ENCODE data around the gene TUBA4A.
A peak's percentile ranks its signal among the peaks of the same experiment; 100 is the strongest.
"Not testable (repeated sequence)": the region's sequence is repeated elsewhere in the genome, so short reads cannot be mapped to it uniquely, and the experiment has no call there.

The TUBA4A gene

GRCh38 chr2:219269362-219270054 is 15.8 kb upstream of the TUBA4A start:
- no peak for DNase-seq (ENCODE audit: low read depth in 2 of 3, low spot score in 1 of 3)

GRCh38 chr2:219268294-219268693 is 14.6 kb upstream of the TUBA4A start:
- no peak for DNase-seq (ENCODE audit: low read depth in 2 of 3, low spot score in 1 of 3)

- DNase-seq (ENCODE audit: low read depth in 2 of 3, low spot score in 1 of 3): no peak
Observed at GRCh38 chr2:219266886-219267285, 13.2 kb upstream of the TUBA4A start.

- no peak for DNase-seq (ENCODE audit: low read depth in 2 of 3, low spot score in 1 of 3)
Observed at GRCh38 chr2:219266232-219266631, 12.5 kb upstream of the TUBA4A start.

GRCh38 chr2:219261024-219261855 is 7.5 kb upstream of the TUBA4A start:
- no peak for DNase-seq (ENCODE audit: low read depth in 2 of 3, low spot score in 1 of 3)

- not testable (repeated sequence) for DNase-seq (ENCODE audit: low read depth in 2 of 3, low spot score in 1 of 3)
Observed at GRCh38 chr2:219258942-219259341, 5.2 kb upstream of the TUBA4A start.

- DNase-seq (ENCODE audit: low read depth in 2 of 3, low spot score in 1 of 3): peak in 1 of 3 donors; percentile 34
Observed at GRCh38 chr2:219254590-219255201, 978 bp upstream of the TUBA4A start.

- DNase-seq (ENCODE audit: low read depth in 2 of 3, low spot score in 1 of 3): peak in 2 of 3 donors; percentile 32 to 40
Observed at GRCh38 chr2:219252900-219253752, 592 bp downstream of the TUBA4A start, which contains the start of gene TUBA4B. TSS of gene TUBA4B (plus strand) at chr2:219253243. CDS start at chr2:219253408, 165 bp downstream.

GRCh38 chr2:219252570-219252899 is 1.2 kb downstream of the TUBA4A start:
- DNase-seq (ENCODE audit: low read depth in 2 of 3, low spot score in 1 of 3): no peak

GRCh38 chr2:219252084-219252483 is 1.6 kb downstream of the TUBA4A start:
- DNase-seq (ENCODE audit: low read depth in 2 of 3, low spot score in 1 of 3): no peak

GRCh38 chr2:219251656-219252055 is 2.1 kb downstream of the TUBA4A start:
- DNase-seq (ENCODE audit: low read depth in 2 of 3, low spot score in 1 of 3): no peak

GRCh38 chr2:219250049-219250781 is 3.5 kb downstream of the TUBA4A start:
- no peak for DNase-seq (ENCODE audit: low read depth in 2 of 3, low spot score in 1 of 3)

GRCh38 chr2:219249203-219249980 is 4.3 kb downstream of the TUBA4A start:
- DNase-seq (ENCODE audit: low read depth in 2 of 3, low spot score in 1 of 3): peak in 1 of 3 donors; percentile 27

GRCh38 chr2:219248845-219249202 is 4.9 kb downstream of the TUBA4A start:
- no peak for DNase-seq (ENCODE audit: low read depth in 2 of 3, low spot score in 1 of 3)

GRCh38 chr2:219247678-219248642 is 5.8 kb downstream of the TUBA4A start:
- peak; percentile 34 to 54 (median 47) for DNase-seq (ENCODE audit: low read depth in 2 of 3, low spot score in 1 of 3)

GRCh38 chr2:219246559-219246958 is 7.2 kb downstream of the TUBA4A start:
- DNase-seq (ENCODE audit: low read depth in 2 of 3, low spot score in 1 of 3): no peak

GRCh38 chr2:219245899-219246230 is 7.9 kb downstream of the TUBA4A start:
- DNase-seq (ENCODE audit: low read depth in 2 of 3, low spot score in 1 of 3): no peak

GRCh38 chr2:219245148-219245898 is 8.4 kb downstream of the TUBA4A start, which contains the start of the genes GLB1L and STK16:
TSS of gene GLB1L (minus strand) at chr2:219245444. CDS start at chr2:219243573, 1,871 bp downstream.
TSS of gene STK16 (plus strand) at chr2:219245479. CDS start at chr2:219246000, 521 bp downstream.
- DNase-seq (ENCODE audit: low read depth in 2 of 3, low spot score in 1 of 3): peak; percentile 75 to 88 (median 88)

All from stimulated activated CD4-positive, alpha-beta T cell treated with anti-CD3 and anti-CD28 coated beads, Interleukin-12 subunit alpha, Interleukin-12 subunit beta, amount 100 ng/mL, for 48 hours (primary cell).